ENCODE results near the gene MRPL50. TPM values are rescaled to one million over a fixed set of nuclear protein-coding genes. Genes with fewer than 3 reads are reported as not detected.

Gene MRPL50
- total RNA-seq, 2 donors from 2014 or later: 15.5 to 17.4 TPM

DNA sequence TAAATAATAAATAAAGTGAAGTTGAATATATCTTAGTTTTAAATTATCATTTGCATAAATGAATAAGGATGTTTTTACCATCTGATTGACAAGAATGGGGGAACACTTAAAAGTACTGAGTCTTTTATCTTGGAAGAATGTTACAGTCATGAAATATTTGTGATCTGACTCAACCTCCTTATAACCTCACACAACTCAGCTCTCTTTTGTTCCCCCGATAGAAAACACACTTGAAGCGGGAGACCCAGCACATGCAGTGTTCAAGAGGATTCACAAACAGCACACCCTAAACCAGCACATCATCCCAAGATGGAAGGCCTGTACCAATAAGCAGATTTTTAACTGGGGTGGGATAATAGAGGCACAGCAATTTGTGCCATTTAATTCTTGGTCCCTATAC, 29.1 kb downstream of the MRPL50 start:
- Histone ChIP-seq H3K27me3 (ENCODE audit: control insufficient read depth, insufficient read depth, low read length, poor library complexity, severe bottlenecking) (no peaks in the 10 kb centered on the region), H3K4me1 (ENCODE audit: control insufficient read depth, insufficient read depth, low read length) (no peaks in the 10 kb centered on the region), H3K4me3 (ENCODE audit: low read length) (no peak overlapping the region), H3K9ac (ENCODE audit: extremely low read depth, low read length, poor library complexity, severe bottlenecking) (no peak overlapping the region), H3K27ac (ENCODE audit: low read depth, low read length) (no peak overlapping the region), H3K36me3 (ENCODE audit: control insufficient read depth, insufficient read depth, low read length) (no peaks in the 10 kb centered on the region), H3K9me3 (ENCODE audit: control insufficient read depth, low read length) (no peaks in the 10 kb centered on the region)
- TF ChIP-seq, protein P1, sequence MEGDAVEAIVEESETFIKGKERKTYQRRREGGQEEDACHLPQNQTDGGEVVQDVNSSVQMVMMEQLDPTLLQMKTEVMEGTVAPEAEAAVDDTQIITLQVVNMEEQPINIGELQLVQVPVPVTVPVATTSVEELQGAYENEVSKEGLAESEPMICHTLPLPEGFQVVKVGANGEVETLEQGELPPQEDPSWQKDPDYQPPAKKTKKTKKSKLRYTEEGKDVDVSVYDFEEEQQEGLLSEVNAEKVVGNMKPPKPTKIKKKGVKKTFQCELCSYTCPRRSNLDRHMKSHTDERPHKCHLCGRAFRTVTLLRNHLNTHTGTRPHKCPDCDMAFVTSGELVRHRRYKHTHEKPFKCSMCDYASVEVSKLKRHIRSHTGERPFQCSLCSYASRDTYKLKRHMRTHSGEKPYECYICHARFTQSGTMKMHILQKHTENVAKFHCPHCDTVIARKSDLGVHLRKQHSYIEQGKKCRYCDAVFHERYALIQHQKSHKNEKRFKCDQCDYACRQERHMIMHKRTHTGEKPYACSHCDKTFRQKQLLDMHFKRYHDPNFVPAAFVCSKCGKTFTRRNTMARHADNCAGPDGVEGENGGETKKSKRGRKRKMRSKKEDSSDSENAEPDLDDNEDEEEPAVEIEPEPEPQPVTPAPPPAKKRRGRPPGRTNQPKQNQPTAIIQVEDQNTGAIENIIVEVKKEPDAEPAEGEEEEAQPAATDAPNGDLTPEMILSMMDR (conservative IDR thresholded peaks at IDR 0.05): no peak
- Mint-ChIP-seq H3K36me3 (ENCODE audit: low read depth) (no peaks in the 10 kb centered on the region), H3K4me1 (no peaks in the 10 kb centered on the region), H3K27me3 (ENCODE audit: insufficient read depth) (no peaks in the 10 kb centered on the region), H3K9me3 (no peaks in the 10 kb centered on the region), H3K4me3 (no peak overlapping the region), H3K27ac (no peak overlapping the region)
- WGBS, 2 experiments (ENCODE audit: insufficient coverage in 1 of 2, insufficient read length in 1 of 2): 86% methylated on average over 2 of the region's 2 CpGs; no CpG with 5 or more reads in 1 of the 2 experiments
- DNase-seq: no peak

DNA sequence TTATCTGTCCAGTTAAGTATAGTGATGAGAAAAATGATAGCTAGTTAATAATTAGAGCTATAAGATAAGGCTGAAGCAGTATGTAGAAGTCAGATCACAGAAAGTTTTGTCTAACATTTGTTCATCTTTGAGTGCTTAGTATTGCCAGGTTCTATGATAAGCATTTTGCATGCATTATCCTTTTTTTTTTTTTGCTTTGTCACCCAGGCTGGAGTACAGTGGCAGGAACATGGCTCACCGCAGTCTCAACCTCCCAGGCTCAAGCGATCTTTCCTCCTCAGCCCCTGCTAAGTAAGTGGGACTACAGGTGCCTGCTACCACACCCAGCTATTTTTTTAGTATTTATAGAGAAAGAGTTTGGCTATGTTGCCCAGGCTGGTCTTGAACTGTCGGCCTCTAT, 31.1 kb downstream of the MRPL50 start:
- Histone ChIP-seq H3K27me3 (ENCODE audit: control insufficient read depth, insufficient read depth, low read length, poor library complexity, severe bottlenecking) (no peaks in the 10 kb centered on the region), H3K27ac (ENCODE audit: low read depth, low read length) (no peak overlapping the region), H3K9me3 (ENCODE audit: control insufficient read depth, low read length) (no peaks in the 10 kb centered on the region), H3K4me1 (ENCODE audit: control insufficient read depth, insufficient read depth, low read length) (no peaks in the 10 kb centered on the region), H3K4me3 (ENCODE audit: low read length) (no peak overlapping the region), H3K9ac (ENCODE audit: extremely low read depth, low read length, poor library complexity, severe bottlenecking) (no peak overlapping the region), H3K36me3 (ENCODE audit: control insufficient read depth, insufficient read depth, low read length) (no peaks in the 10 kb centered on the region)
- Mint-ChIP-seq H3K4me1 (no peaks in the 10 kb centered on the region), H3K36me3 (ENCODE audit: low read depth) (no peaks in the 10 kb centered on the region), H3K27ac (no peak overlapping the region), H3K4me3 (no peak overlapping the region), H3K27me3 (ENCODE audit: insufficient read depth) (no peaks in the 10 kb centered on the region), H3K9me3 (no peaks in the 10 kb centered on the region)
- DNase-seq: no peak
- TF ChIP-seq, protein P1 (conservative IDR thresholded peaks at IDR 0.05): no peak
- WGBS, 2 experiments (ENCODE audit: insufficient coverage in 1 of 2, insufficient read length in 1 of 2): 89% methylated on average over 1 to 3 of the region's 3 CpGs

DNA sequence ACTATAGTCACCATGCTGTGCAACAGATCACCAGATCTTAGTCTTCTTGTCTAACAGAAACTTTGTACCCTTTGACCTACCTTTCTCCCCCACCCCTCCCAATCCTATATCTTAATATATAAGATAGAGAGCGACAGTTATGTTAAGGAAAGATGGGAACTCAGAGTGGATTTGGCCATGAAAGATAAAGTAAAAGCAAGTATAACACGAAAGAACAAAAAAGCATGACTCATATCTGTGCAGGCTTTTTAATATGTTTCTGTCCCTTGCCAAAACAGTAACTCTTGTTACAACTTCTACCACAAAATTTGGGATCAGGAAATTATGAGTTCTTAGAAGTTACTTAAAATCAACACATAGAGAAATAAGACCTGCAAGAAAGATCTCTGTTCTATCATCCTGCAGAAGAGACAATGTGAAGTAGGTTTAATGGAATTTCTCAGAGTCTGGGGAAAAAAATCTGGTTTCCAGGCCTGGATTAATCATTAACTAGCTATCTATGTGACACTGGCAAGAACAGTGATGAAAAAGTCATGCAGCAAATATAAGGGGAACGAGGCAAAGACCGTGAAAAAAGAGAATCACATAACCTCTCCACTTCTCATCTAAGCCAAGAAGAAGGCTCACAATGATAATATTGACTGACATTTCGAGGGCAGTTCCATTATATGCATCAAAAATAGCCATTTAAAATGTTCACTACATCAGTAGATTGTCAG, 32.2 kb downstream of the MRPL50 start:
- Histone ChIP-seq H3K36me3 (ENCODE audit: control insufficient read depth, insufficient read depth, low read length) (no peaks in the 10 kb centered on the region), H3K4me3 (ENCODE audit: low read length) (no peak overlapping the region), H3K27ac (ENCODE audit: low read depth, low read length) (no peak overlapping the region), H3K4me1 (ENCODE audit: control insufficient read depth, insufficient read depth, low read length) (no peaks in the 10 kb centered on the region), H3K9me3 (ENCODE audit: control insufficient read depth, low read length) (no peaks in the 10 kb centered on the region), H3K27me3 (ENCODE audit: control insufficient read depth, insufficient read depth, low read length, poor library complexity, severe bottlenecking) (no peaks in the 10 kb centered on the region), H3K9ac (ENCODE audit: extremely low read depth, low read length, poor library complexity, severe bottlenecking) (no peak overlapping the region)
- Mint-ChIP-seq H3K36me3 (ENCODE audit: low read depth) (no peaks in the 10 kb centered on the region), H3K27ac (no peak overlapping the region), H3K9me3 (no peaks in the 10 kb centered on the region), H3K27me3 (ENCODE audit: insufficient read depth) (no peaks in the 10 kb centered on the region), H3K4me1 (no peaks in the 10 kb centered on the region), H3K4me3 (no peak overlapping the region)
- TF ChIP-seq, protein P1 (conservative IDR thresholded peaks at IDR 0.05): no peak
- DNase-seq: no peak
- WGBS, 2 experiments (ENCODE audit: insufficient coverage in 1 of 2, insufficient read length in 1 of 2): 67 to 77% methylated on average over 3 to 5 of the region's 5 CpGs
